ENCODE results near the gene KLHDC4. TPM values are rescaled to one million over a fixed set of nuclear protein-coding genes. Genes with fewer than 3 reads are reported as not detected.
A peak's percentile ranks its signal among the peaks of the same experiment; 100 is the strongest.

KLHDC4 gene
- total and polyA plus RNA-seq, 11 donors = 6.8 to 20.5 (median 14.3) TPM

- Histone ChIP-seq H3K9me3 (no peaks in the 10 kb centered on the region), H3K4me1 (peaks cover 0 to 15% (median 0%) of the 10 kb centered on the region in 12 donors), H3K36me3 (peaks cover 0 to 50% (median 23%) of the 10 kb centered on the region in 9 donors), H3K4me3 (no peak overlapping the region), H3K27ac (no peak overlapping the region), H3K27me3 (no peaks in the 10 kb centered on the region)
- no peak for TF ChIP-seq POLR2A (IDR thresholded peaks at IDR 0.05)
- TF ChIP-seq CTCF (IDR thresholded peaks at IDR 0.05) = no peak
- WGBS, 4 donors = 83 to 92% (median 89%) methylated on average over 21 to 29 of the region's 29 CpGs
- intact Hi-C loops (cut with DNase I) = loop anchor here in 1 of 10 donors (5.0 kb wide), 1 partner anchor 117 kb away; no protein-coding TSS in a partner anchor
- ATAC-seq (no peak), DNase-seq (no peak)
Measured at GRCh38 chr16:87703835-87704375, 61.9 kb downstream of the KLHDC4 start.

- no peak for ATAC-seq
- peaks cover 0 to 42% (median 15%) of the 10 kb centered on the region in 9 donors for H3K36me3 ChIP-seq
Measured at GRCh38 chr16:87703071-87703470, 62.7 kb downstream of the KLHDC4 start.

GRCh38 chr16:87702325-87702811 lies 63.4 kb downstream of the KLHDC4 start:
- no peak overlapping the region for H3K4me3 ChIP-seq
- no peaks in the 10 kb centered on the region for H3K9me3 ChIP-seq
- H3K27ac ChIP-seq = no peak overlapping the region
- TF ChIP-seq CTCF (IDR thresholded peaks at IDR 0.05) = peak in 10 of 12 donors; percentile 12 to 59 (median 37)
- no peak for TF ChIP-seq POLR2A (IDR thresholded peaks at IDR 0.05)
- H3K4me1 ChIP-seq = peaks cover 0 to 15% (median 0%) of the 10 kb centered on the region in 12 donors
- peak in 1 of 4 donors; percentile 36 for ATAC-seq
- intact Hi-C loops (cut with DNase I) = loop anchor here in 1 of 10 donors (5.0 kb wide), 1 partner anchor 115 kb away; no protein-coding TSS in a partner anchor
- peaks cover 0 to 35% (median 8%) of the 10 kb centered on the region in 9 donors for H3K36me3 ChIP-seq
- WGBS, 4 donors = 43 to 54% (median 50%) methylated on average over 15 to 19 of the region's 19 CpGs
- no peak for DNase-seq
- H3K27me3 ChIP-seq = no peaks in the 10 kb centered on the region

More at GRCh38 chr16:87703071-87703470, 62.7 kb downstream of the KLHDC4 start:
- no peak for DNase-seq
- Histone ChIP-seq H3K4me3 (no peak overlapping the region), H3K27me3 (no peaks in the 10 kb centered on the region), H3K9me3 (no peaks in the 10 kb centered on the region), H3K27ac (no peak overlapping the region), H3K4me1 (peaks cover 0 to 15% (median 0%) of the 10 kb centered on the region in 12 donors)
- WGBS, 4 donors = 68 to 88% (median 83%) methylated on average over 25 to 26 of the region's 26 CpGs
- intact Hi-C loops (cut with DNase I) = loop anchor here in 1 of 10 donors (5.0 kb wide), 1 partner anchor 116 kb away; no protein-coding TSS in a partner anchor
- TF ChIP-seq POLR2A (IDR thresholded peaks at IDR 0.05) (no peak), CTCF (IDR thresholded peaks at IDR 0.05) (no peak)

GRCh38 chr16:87701505-87701921 lies 64.3 kb downstream of the KLHDC4 start:
- intact Hi-C loops (cut with DNase I) = loop anchor here in 1 of 10 donors (5.0 kb wide), 1 partner anchor 114 kb away; no protein-coding TSS in a partner anchor
- peaks cover 0 to 15% (median 0%) of the 10 kb centered on the region in 12 donors for H3K4me1 ChIP-seq
- ATAC-seq = no peak
- H3K27ac ChIP-seq = no peak overlapping the region
- DNase-seq = no peak
- H3K27me3 ChIP-seq = no peaks in the 10 kb centered on the region
- no peaks in the 10 kb centered on the region for H3K9me3 ChIP-seq
- WGBS, 4 donors = 87 to 95% (median 91%) methylated on average over 19 to 23 of the region's 23 CpGs
- TF ChIP-seq CTCF (IDR thresholded peaks at IDR 0.05) = no peak
- TF ChIP-seq POLR2A (IDR thresholded peaks at IDR 0.05) = no peak
- peaks cover 0 to 31% (median 4%) of the 10 kb centered on the region in 9 donors for H3K36me3 ChIP-seq
- H3K4me3 ChIP-seq = no peak overlapping the region
